Activated T-cell treated with anti-CD3 and anti-CD28 coated beads, Interleukin-2, amount 50 U/mL, for 72 hours (primary cell): ENCODE results near the gene BTG2. TPM values are rescaled to one million over a fixed set of nuclear protein-coding genes. Genes with fewer than 3 reads are reported as not detected.

Source experiments
- ATAC-seq, 2 donors: fragments of 150-1000 bp; cut with Tn5 transposase; replicated peaks in 1 of 2; 2 replicates each; pipeline ENCODE4 v1.10.0; 2021; ENCODE audit warnings: moderate library complexity in 2 of 2, mild to moderate bottlenecking in 1 of 2
- DNase-seq, 2 donors: peaks; one replicate each; pipeline ENCODE4 v3.0.0; 2021 to 2022; ENCODE audit warnings: mixed read lengths in 1 of 2
- H3K27ac Mint-ChIP-seq: one replicate; pipeline ENCODE4 v1.8.0; 2022; ENCODE audit warnings: mild to moderate bottlenecking, moderate library complexity, mixed read lengths
- H3K27me3 Mint-ChIP-seq: one replicate; pipeline ENCODE4 v1.8.0; 2022; ENCODE audit warnings: low read depth, mixed read lengths
- H3K36me3 Mint-ChIP-seq, 2 donors: one replicate each; pipeline ENCODE4 v1.8.0; 2022; ENCODE audit warnings: mixed read lengths in 2 of 2, mild to moderate bottlenecking in 1 of 2; ENCODE audit not compliant: insufficient read depth in 2 of 2
- H3K4me1 Mint-ChIP-seq: one replicate; pipeline ENCODE4 v1.8.0; 2022; ENCODE audit warnings: low read depth, mixed read lengths
- H3K4me3 Mint-ChIP-seq, 2 donors: one replicate each; pipeline ENCODE4 v1.8.0; 2022; ENCODE audit warnings: mild to moderate bottlenecking in 2 of 2, mixed read lengths in 2 of 2, moderate library complexity in 2 of 2
- H3K9me3 Mint-ChIP-seq, 2 donors: one replicate each; pipeline ENCODE4 v1.8.0; 2022; ENCODE audit warnings: mixed read lengths in 2 of 2
- total RNA-seq, 2 donors: library from RNA; stranded (reverse); gene quantifications; one replicate each; pipeline ENCODE4 v1.2.3, GENCODE V29; 2022

BTG2 gene
- total RNA-seq, 2 donors from 2014 or later: 138 to 153 TPM

- ATAC-seq (no peak), DNase-seq (no peak)
- Mint-ChIP-seq H3K4me1 (peaks cover 21% of the 10 kb centered on the region), H3K27me3 (peaks cover 4% of the 10 kb centered on the region), H3K4me3 (no peak overlapping the region), H3K36me3 (no peaks in the 10 kb centered on the region), H3K27ac (no peak overlapping the region), H3K9me3 (no peaks in the 10 kb centered on the region)
These were observed 30.2 kb downstream of the BTG2 start for GRCh38 chr1:203335503-203335902.

GRCh38 chr1:203336097-203336496 lies 30.8 kb downstream of the BTG2 start:
- DNase-seq (no peak), ATAC-seq (no peak)
- Mint-ChIP-seq H3K4me3 (no peak overlapping the region), H3K27ac (no peak overlapping the region), H3K27me3 (peaks cover 10% of the 10 kb centered on the region), H3K4me1 (peaks cover 22% of the 10 kb centered on the region), H3K36me3 (no peaks in the 10 kb centered on the region), H3K9me3 (no peaks in the 10 kb centered on the region)

DNA sequence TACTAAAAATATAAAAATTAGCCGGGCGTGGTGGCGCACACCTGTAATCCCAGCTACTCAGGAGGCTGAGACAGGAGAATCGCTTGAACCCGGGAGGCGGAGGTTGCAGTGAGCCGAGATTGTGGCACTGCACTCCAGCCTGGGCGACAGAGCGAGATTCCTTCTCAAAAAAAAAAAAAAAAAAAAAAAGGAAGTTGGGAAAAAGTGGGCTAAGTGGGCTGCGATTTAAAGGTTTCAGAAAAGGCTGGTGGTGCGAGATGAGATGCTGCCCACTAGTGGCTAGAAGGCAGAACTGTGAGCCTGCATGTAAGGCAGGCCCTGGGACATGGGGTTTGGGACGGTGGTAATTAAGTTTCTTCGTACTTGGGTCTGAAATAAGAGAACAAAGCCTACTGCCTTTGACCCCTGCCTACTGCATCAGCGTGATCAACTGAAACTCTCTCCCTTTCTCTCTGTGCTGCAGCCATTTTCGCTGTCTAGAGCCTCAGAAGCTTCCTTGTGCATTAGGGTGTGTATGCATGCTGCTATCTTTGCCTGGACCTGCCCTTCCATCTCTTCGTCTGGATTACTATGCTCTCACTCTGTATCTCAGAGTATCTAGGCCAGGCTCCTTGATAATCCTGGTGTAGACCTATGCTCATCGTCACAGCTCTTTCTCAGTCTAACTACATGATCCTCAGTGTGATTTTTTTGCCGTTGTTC lies 33.2 kb downstream of the BTG2 start:
- Mint-ChIP-seq H3K27me3 (peaks cover 21% of the 10 kb centered on the region), H3K4me3 (no peak overlapping the region), H3K4me1 (peaks cover 22% of the 10 kb centered on the region), H3K36me3 (no peaks in the 10 kb centered on the region), H3K27ac (no peak overlapping the region), H3K9me3 (no peaks in the 10 kb centered on the region)
- peak; percentile 63 to 68 for ATAC-seq
- DNase-seq: peak; percentile 60 to 61

GRCh38 chr1:203340112-203340790 lies 34.9 kb downstream of the BTG2 start:
- peak; percentile 84 for ATAC-seq
- H3K36me3 Mint-ChIP-seq: no peaks in the 10 kb centered on the region
- H3K27me3 Mint-ChIP-seq: peaks cover 21% of the 10 kb centered on the region
- H3K27ac Mint-ChIP-seq: no peak overlapping the region
- DNase-seq: peak; percentile 56 to 58
- peaks cover 22% of the 10 kb centered on the region for H3K4me1 Mint-ChIP-seq
- no peak overlapping the region for H3K4me3 Mint-ChIP-seq
- H3K9me3 Mint-ChIP-seq: no peaks in the 10 kb centered on the region

DNA sequence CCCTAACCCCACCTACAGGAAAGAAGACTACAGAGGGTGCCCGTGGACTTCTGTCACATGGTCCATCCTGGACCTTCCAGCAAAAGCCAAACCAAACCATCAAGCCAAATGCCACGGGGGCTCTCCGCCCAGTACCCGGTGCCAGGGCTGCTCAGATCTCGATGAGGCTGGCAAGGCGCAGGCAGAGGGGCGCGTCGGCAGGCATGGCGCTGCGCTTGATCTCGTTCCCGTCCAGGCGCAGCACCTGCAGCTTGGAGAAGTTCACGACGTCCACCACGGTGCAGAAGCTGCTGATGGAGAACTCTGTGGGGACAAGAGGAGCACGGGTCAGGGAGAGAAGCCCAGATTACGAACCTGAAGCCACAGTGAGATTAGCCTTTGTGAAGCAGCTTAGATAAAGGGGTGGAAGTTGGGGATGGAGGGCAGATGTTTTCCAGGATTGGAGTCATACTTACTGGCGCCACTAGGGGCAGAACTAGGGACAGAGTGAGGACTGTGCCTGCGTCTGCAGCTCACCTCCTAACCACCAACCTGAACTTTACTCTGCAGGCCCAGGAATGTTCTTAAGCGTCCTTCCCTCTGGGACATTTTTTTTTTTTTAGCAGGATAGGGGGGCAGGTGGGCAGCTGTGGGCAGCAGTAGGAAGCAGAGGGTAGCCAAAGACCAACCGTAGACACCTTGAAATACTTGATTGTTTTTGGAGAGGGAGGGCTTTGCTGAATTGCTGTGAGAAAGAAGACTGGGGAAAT lies 37.0 kb downstream of the BTG2 start:
- Mint-ChIP-seq H3K4me3 (peak overlapping the region in 1 of 2 donors; percentile 15), H3K27ac (no peak overlapping the region), H3K36me3 (no peaks in the 10 kb centered on the region), H3K4me1 (peaks cover 15% of the 10 kb centered on the region), H3K27me3 (peaks cover 21% of the 10 kb centered on the region), H3K9me3 (no peaks in the 10 kb centered on the region)
- ATAC-seq (peak; percentile 51 to 61), DNase-seq (peak; percentile 35 to 42)

DNA sequence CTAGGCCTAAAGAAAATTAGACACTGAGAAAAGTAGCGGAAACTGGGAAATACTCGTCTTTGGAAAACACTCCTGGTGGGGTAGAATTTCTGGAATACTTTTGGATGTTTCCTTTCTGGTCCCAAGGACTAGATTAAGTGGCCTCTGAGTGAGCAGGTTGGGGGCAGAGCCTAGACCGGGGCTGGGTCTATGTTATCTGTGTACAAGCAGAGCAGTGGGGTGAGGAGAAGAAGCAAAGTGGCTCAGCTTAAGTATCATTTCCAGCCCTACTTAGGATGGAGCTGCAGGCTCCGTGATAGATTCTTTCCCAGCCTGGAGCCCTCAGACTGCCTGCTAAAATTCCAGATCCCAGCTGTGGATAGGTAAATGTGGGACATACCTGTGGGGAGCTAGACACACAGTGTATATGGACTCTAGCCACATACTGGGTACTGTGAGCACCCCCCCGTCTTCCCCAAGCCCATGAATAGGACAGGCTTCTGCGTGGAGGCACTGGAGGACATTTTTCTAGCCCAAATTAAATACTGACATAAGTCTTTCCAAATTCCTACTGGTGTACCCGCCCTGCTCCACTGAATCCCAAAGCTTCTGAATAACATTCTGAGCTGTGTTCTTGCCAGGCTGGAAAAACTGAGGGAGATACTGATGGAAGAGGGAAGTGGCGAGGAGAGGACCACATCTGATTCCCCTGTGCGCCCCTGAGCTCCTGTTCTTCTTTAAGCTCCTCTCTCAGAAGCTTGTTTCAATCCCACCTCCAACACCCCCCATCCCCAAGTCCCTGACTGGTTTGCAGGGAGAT lies 38.8 kb downstream of the BTG2 start:
- Mint-ChIP-seq H3K36me3 (no peaks in the 10 kb centered on the region), H3K9me3 (no peaks in the 10 kb centered on the region), H3K4me1 (peaks cover 10% of the 10 kb centered on the region), H3K27me3 (peaks cover 37% of the 10 kb centered on the region), H3K27ac (no peak overlapping the region), H3K4me3 (no peak overlapping the region)
- DNase-seq: no peak
- ATAC-seq: no peak

GRCh38 chr1:203346060-203346768 lies 40.9 kb downstream of the BTG2 start:
- peaks cover 12% of the 10 kb centered on the region for H3K4me1 Mint-ChIP-seq
- no peaks in the 10 kb centered on the region for H3K36me3 Mint-ChIP-seq
- no peaks in the 10 kb centered on the region for H3K9me3 Mint-ChIP-seq
- no peak overlapping the region for H3K4me3 Mint-ChIP-seq
- no peak overlapping the region for H3K27ac Mint-ChIP-seq
- no peak for ATAC-seq
- no peak for DNase-seq
- peaks cover 27% of the 10 kb centered on the region for H3K27me3 Mint-ChIP-seq

DNA sequence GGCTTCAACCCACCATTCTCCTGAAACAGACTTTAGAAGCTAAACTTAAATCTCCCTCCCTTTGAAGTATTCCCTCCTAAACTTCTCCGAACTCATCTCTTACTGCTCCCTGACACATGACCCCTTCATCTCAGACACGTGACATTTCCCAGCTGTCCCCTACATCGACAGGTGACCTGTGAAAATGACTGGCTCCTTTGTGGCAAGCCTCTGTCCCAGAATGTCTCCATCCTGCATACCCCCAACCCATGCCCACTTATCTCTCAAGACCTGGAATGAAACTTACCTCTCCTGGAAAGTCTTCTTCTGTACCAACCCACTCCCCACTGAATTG lies 41.4 kb downstream of the BTG2 start:
- Mint-ChIP-seq H3K9me3 (no peaks in the 10 kb centered on the region), H3K4me3 (no peak overlapping the region), H3K27me3 (peaks cover 24% of the 10 kb centered on the region), H3K36me3 (no peaks in the 10 kb centered on the region), H3K4me1 (peaks cover 17% of the 10 kb centered on the region), H3K27ac (no peak overlapping the region)
- DNase-seq (no peak), ATAC-seq (no peak)

GRCh38 chr1:203349166-203349565 lies 43.8 kb downstream of the BTG2 start:
- no peak overlapping the region for H3K4me3 Mint-ChIP-seq
- H3K9me3 Mint-ChIP-seq: no peaks in the 10 kb centered on the region
- peaks cover 33% of the 10 kb centered on the region for H3K27me3 Mint-ChIP-seq
- DNase-seq (no peak), ATAC-seq (no peak)
- no peak overlapping the region for H3K27ac Mint-ChIP-seq
- H3K4me1 Mint-ChIP-seq: peaks cover 19% of the 10 kb centered on the region
- H3K36me3 Mint-ChIP-seq: no peaks in the 10 kb centered on the region

DNA sequence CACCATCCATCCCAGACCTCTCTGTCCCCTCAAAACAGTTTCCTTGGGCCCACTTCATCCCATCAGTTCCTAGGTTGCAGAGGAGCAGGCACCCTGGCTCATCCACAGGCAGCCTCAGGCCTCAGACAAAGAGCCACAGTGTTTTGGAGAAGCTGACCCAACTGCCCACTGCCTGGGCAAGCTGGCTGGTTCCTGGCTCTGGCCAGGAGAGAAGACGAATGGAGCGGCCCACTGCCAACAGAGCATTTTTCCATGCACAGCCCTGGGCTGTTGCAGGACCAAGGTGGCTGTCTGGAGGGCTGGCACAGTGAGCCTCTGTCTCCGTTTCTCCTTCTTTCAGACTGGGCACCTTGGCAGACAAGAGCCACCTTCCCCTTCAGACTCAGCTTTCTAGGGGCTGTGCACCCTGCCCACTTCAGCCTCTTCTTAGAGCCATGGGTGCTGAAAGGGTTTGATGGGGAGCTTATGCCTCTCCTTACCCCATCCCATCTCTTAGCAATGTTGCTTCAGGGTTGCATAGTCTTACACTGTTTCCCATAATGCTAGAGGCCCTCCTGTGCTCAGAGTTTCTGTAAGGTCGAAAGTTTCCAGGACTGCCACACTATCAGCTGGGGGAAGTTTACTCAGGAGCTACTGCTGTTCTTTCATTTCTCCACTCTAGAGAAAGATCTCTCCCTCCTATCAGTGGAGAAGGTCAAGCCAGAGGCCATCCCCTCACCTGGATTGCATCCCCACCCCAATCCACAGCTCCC lies 44.6 kb downstream of the BTG2 start:
- no peak overlapping the region for H3K27ac Mint-ChIP-seq
- H3K27me3 Mint-ChIP-seq: peaks cover 34% of the 10 kb centered on the region
- no peak for ATAC-seq
- DNase-seq: no peak
- H3K4me3 Mint-ChIP-seq: peak overlapping the region in 1 of 2 donors; percentile 60
- peaks cover 19% of the 10 kb centered on the region for H3K4me1 Mint-ChIP-seq
- H3K9me3 Mint-ChIP-seq: no peaks in the 10 kb centered on the region
- no peaks in the 10 kb centered on the region for H3K36me3 Mint-ChIP-seq

DNA sequence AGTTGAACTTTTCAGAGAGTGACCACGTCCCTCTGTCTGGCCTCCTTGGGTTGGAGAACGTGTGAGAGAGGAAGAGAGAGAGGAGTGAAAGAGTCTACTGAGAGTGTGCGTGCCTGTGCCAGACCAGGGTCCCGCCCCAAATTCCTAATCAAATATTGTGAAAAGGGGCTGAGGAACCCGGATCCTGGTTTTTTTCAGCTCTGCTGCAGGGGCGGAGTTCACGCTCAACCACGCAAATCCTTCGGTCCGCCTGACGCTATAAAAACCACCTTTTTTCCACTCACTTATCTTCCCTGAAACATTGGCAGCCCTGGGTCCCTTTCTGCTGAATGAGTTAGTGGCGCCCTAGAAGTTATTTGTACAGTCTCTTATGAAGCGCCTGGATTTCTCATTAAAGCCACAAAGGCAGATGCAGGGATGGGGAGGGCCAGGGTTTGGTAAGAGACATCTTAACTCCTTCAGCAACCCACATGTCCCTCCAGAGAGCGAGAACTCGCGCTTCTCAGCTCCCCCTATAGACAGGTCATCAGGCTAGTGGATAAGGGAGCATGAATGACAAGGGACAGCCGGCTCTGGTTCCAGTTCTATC lies 45.8 kb downstream of the BTG2 start, which contains the start of gene FMOD:
Gene FMOD (minus strand): TSS at position 86 of the 589 bp plus-strand sequence. CDS start 2,852 bp downstream, outside the sequence.
- H3K4me1 Mint-ChIP-seq: peaks cover 19% of the 10 kb centered on the region
- ATAC-seq (peak in 1 of 2 donors; percentile 69), DNase-seq (peak in 1 of 2 donors; percentile 16)
- H3K27ac Mint-ChIP-seq: no peak within 1 kb of the TSS
- H3K36me3 Mint-ChIP-seq: no peaks in the 10 kb centered on the region
- peak within 1 kb of the TSS; percentile 46 to 60 for H3K4me3 Mint-ChIP-seq
- peaks cover 0 to 4% of the 10 kb centered on the region in 2 donors for H3K9me3 Mint-ChIP-seq
- peaks cover 45% of the 10 kb centered on the region for H3K27me3 Mint-ChIP-seq
